DOHH2 (cell line): ENCODE measurements around the gene OR51I1.

Source experiments
- CTCF ChIP-seq: fragments of 200-600 bp; sonication (generic); IDR thresholded peaks from one replicate; pipeline ENCODE4 v1.5.1; 2014; ENCODE audit warnings: antibody characterized with exemption, mild to moderate bottlenecking, low read depth, low read length; ENCODE audit not compliant: poor library complexity, severe bottlenecking
- EZH2phosphoT487 ChIP-seq: fragments of 200-600 bp; sonication (generic); IDR thresholded peaks from 2 replicates; pipeline ENCODE4 v1.6.1; 2017; ENCODE audit warnings: borderline replicate concordance, mild to moderate bottlenecking, antibody characterized with exemption, low read length, moderate library complexity, mixed read lengths

GRCh38 chr11:5441414-5441813 lies at the start of gene OR51I1:
- no peak for TF ChIP-seq CTCF
- no peak for TF ChIP-seq EZH2phosphoT487
